H1 (cell line): ENCODE measurements around the gene RNF5. TPM values are rescaled to one million over a fixed set of nuclear protein-coding genes. Genes with fewer than 3 reads are reported as not detected.

ENCODE experiments used
- CTBP2 ChIP-seq: IDR thresholded peaks from 2 replicates; pipeline ENCODE4 v1.7.0; 2011; ENCODE audit warnings: borderline replicate concordance, mild to moderate bottlenecking, moderate library complexity, mixed read lengths, low read length; ENCODE audit not compliant: insufficient read depth, insufficient read length
- GABPA ChIP-seq: IDR thresholded peaks from 2 replicates; pipeline ENCODE4 v1.6.1; 2011; ENCODE audit warnings: mild to moderate bottlenecking, low read length, moderate library complexity, borderline replicate concordance; ENCODE audit not compliant: insufficient read depth
- TAF1 ChIP-seq: IDR thresholded peaks from 2 replicates; pipeline ENCODE4 v1.6.1; 2011; ENCODE audit warnings: mild to moderate bottlenecking, low read depth, low read length
- polyA plus RNA-seq, 7 experiments: library from polyadenylated mRNA; depleted of rRNA in 3 of 7; stranded (reverse) in 5 of 7; unstranded in 2 of 7; fragments of >200 nt in 5 of 7; fragments of 200-250 nt in 2 of 7; gene quantifications; 1 replicate in 5 of 7; 2 replicates in 1 of 7; 4 replicates in 1 of 7; pipeline versions ENCODE4 v1.2.1 to v1.2.3, GENCODE V29; 2011 to 2013; ENCODE audit warnings: missing spikeins in 2 of 7, mixed read lengths in 2 of 7
- total RNA-seq: library from RNA; stranded (reverse); fragmentation: NEBNext Ultra II Directional; extraction: Animal tissue kit (Norgen Biotek cat#: 25700); gene quantifications from 2 replicates; pipeline ENCODE4 v1.2.1, GENCODE V29; 2021

RNF5 gene
- total and polyA plus RNA-seq, 2 of the 8 experiments (the other 6 are each of a cell fraction or from before 2014, with no cell fraction given), result 90.0 to 158 TPM

GRCh38 chr6:32190911-32191677 lies 12.9 kb downstream of the RNF5 start (continued):
- TF ChIP-seq CTBP2 (no peak), GABPA (no peak), TAF1 (no peak)
- TF ChIP-seq, all 59 proteins: peak for 0
